Coronary artery (tissue), 2 donors: ENCODE data around the gene TELO2.
A peak's percentile ranks its signal among the peaks of the same experiment; 100 is the strongest.

Experiments used
- DNase-seq: peaks from one replicate; pipeline ENCODE4 v3.0.0-alpha.2; 2017; ENCODE audit warnings: low spot score
- H3K27ac ChIP-seq, 2 donors: fragments of 200-600 bp; sonication (generic); one replicate each; pipeline ENCODE4 v1.5.1; 2016 to 2019
- H3K4me3 ChIP-seq: fragments of 200-600 bp; sonication (generic); 2 replicates; pipeline ENCODE4 v1.5.1; 2016; ENCODE audit warnings: mild to moderate bottlenecking, moderate library complexity
- CTCF ChIP-seq: fragments of 200-600 bp; sonication (generic); IDR thresholded peaks from one replicate; pipeline ENCODE4 v1.5.1; 2019; ENCODE audit warnings: antibody characterized with exemption

Gene TELO2

GRCh38 chr16:1533443-1533951, 40.3 kb downstream of the TELO2 start, which contains the start of gene TMEM204:
TSS of gene TMEM204 (plus strand) at chr16:1533666. CDS start at chr16:1534276, 610 bp downstream.
- no peak for DNase-seq
- TF ChIP-seq CTCF: no peak
- peak within 1 kb of the TSS; percentile 79 to 96 for H3K27ac ChIP-seq
- H3K4me3 ChIP-seq: peak within 1 kb of the TSS; percentile 80

DNA sequence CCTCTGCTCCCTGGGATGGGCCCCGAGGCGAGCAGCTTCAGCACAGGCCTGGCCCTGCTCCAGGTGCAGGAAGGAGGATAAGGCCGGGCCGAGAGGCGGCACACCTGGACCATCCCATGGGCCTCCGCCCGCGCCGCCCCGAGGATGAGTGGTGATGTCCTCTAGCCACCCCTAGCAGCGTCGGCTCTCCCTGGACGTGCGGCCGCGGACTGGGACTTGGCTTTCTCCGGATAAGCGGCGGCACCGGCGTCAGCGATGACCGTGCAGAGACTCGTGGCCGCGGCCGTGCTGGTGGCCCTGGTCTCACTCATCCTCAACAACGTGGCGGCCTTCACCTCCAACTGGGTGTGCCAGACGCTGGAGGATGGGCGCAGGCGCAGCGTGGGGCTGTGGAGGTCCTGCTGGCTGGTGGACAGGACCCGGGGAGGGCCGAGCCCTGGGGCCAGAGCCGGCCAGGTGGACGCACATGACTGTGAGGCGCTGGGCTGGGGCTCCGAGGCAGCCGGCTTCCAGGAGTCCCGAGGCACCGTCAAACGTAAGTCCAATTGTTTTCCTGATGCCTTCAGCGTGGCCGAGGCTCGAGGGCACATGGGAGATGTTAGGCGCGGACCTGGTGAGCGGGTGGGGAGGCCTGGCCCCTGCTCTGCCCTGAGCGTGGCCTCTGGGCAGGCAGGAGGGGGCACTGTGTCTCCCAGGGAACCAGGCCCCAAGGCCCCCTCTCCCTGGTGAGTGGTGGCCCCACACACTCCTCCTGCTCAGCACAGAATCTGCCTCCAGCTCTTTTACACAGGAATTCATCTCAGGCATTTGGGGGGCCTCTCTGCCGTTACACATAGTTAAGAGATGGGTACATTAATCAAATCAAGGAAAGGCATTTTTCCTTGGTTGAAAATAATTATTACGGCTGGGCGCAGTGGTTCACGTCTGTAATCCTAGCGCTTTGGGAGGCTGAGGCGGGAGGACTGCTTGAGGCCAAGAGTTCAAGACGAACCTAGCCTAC, 41.2 kb downstream of the TELO2 start:
- no peak for TF ChIP-seq CTCF
- Histone ChIP-seq H3K27ac (peak overlapping the region; percentile 79 to 96), H3K4me3 (peak overlapping the region; percentile 80)
- DNase-seq: no peak

DNA sequence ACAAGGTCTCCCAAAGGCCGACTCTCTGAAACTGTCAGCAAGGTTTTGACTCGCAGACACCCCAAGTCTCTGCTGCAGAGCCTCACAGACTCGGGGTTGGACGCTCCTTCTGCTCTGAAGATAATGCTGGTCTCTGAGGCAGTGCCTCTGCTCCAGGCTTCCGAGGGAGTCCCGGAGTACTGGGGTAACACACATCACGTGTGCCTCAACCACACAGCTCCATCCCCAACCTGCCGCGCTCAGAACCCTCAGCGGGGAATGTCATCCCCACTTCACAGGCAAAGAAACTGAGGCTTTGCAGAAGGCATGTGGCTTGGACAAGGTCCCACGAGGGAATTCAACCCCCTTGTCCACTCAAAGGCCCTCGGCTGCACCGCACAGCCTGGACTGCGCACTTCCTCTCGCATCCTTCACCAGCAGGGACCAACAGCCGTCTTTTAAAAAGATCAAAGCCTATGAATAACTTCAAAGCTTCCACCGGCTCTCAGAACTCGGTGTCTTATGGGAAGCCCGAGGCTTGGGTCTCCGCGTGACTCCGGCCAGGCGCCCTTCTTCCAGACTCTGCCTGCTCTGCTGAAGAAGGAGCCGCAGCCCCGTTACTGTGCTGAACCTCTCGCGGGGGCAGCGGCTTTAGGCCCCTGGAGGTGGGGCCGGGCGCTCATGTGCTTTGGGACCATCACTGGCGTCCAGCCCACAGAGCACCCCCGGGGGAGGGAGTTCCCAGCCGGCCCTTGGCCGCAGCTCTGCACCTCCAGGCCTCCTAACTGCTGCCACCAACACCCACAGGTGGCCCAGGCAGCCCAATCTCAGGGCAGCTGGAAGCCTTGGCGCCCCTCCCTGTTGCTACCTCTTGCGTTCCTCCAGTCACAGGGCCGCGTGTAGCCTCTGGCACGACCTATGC, 42.5 kb downstream of the TELO2 start:
- Histone ChIP-seq H3K27ac (peak overlapping the region; percentile 79 to 96), H3K4me3 (peak overlapping the region; percentile 80)
- DNase-seq: no peak
- TF ChIP-seq CTCF: no peak

- DNase-seq: no peak
- peak overlapping the region in 1 of 2 donors; percentile 50 for H3K27ac ChIP-seq
- TF ChIP-seq CTCF: no peak
- peak overlapping the region; percentile 80 for H3K4me3 ChIP-seq
These were observed 43.4 kb downstream of the TELO2 start for GRCh38 chr16:1536601-1537000.

- peak overlapping the region; percentile 80 for H3K4me3 ChIP-seq
- DNase-seq: no peak
- no peak for TF ChIP-seq CTCF
- peak overlapping the region in 1 of 2 donors; percentile 50 for H3K27ac ChIP-seq
These were observed 44.0 kb downstream of the TELO2 start for GRCh38 chr16:1537138-1537577.

GRCh38 chr16:1537763-1538289, 44.7 kb downstream of the TELO2 start:
- no peak for TF ChIP-seq CTCF
- Histone ChIP-seq H3K4me3 (peak overlapping the region; percentile 80), H3K27ac (peak overlapping the region in 1 of 2 donors; percentile 50)
- no peak for DNase-seq
